ENCODE measurements around the gene SHOC2. TPM values are rescaled to one million over a fixed set of nuclear protein-coding genes. Genes with fewer than 3 reads are reported as not detected.

Gene SHOC2
- total and polyA plus RNA-seq, 2 experiments from 2014 or later = 23.3 to 33.3 TPM

- Mint-ChIP-seq H3K4me3 (peak overlapping the region; percentile 88), H3K4me1 (peaks cover 23% of the 10 kb centered on the region; the same call in 2 of the 3 replicates), H3K27me3 (ENCODE audit: insufficient read depth, low read depth, poor library complexity) (peaks cover 9% of the 10 kb centered on the region), H3K36me3 (ENCODE audit: low read depth) (0 out of 3 replicates have a peak, but pooled peaks cover 4% of the 10 kb centered on the region), H3K9me3 (no peaks in the 10 kb centered on the region), H3K27ac (peak overlapping the region; percentile 96)
- H3K36me3 ChIP-seq (ENCODE audit: insufficient read depth) = no peaks in the 10 kb centered on the region
- peaks cover 38% of the 10 kb centered on the region for H3K79me2 ChIP-seq (replicated peaks; ENCODE audit: insufficient read depth)
- no peaks in the 10 kb centered on the region for H3K9me2 ChIP-seq (ENCODE audit: insufficient read depth)
- ATAC-seq = no peak
- peak overlapping the region; percentile 95 for H3K27ac ChIP-seq (ENCODE audit: low read depth)
- peak overlapping the region; percentile 65 for H3K4me3 ChIP-seq
- H3K4me1 ChIP-seq (ENCODE audit: insufficient read depth) = peaks cover 16% of the 10 kb centered on the region
- no peaks in the 10 kb centered on the region for H3K27me3 ChIP-seq (ENCODE audit: insufficient read depth)
- TF ChIP-seq POLR2AphosphoS5 (IDR thresholded peaks at IDR 0.05; ENCODE audit: low read depth) = no peak
- no peak for TF ChIP-seq EZH2phosphoT487 (IDR thresholded peaks at IDR 0.05; ENCODE audit: unreplicated experiment)
- TF ChIP-seq NANOG (IDR thresholded peaks at IDR 0.05; ENCODE audit: borderline replicate concordance) = no peak
- no peak for TF ChIP-seq STAT1 (IDR thresholded peaks at IDR 0.05; ENCODE audit: unreplicated experiment)
- TF ChIP-seq CREB1 (CRISPR knock-in tag; IDR thresholded peaks at IDR 0.05; ENCODE audit: low read depth) = no peak
- no peak for TF ChIP-seq ZNF331 (CRISPR knock-in tag; IDR thresholded peaks at IDR 0.05; ENCODE audit: low read depth)
- no peak for TF ChIP-seq REST (IDR thresholded peaks at IDR 0.05; ENCODE audit: unreplicated experiment)
- no peak for TF ChIP-seq ZNF114 (CRISPR knock-in tag; IDR thresholded peaks at IDR 0.05)
- no peak; the same call in 1 of the 2 replicates for TF ChIP-seq ETS1 (IDR thresholded peaks at IDR 0.05)
- no peak for TF ChIP-seq EZH2 (IDR thresholded peaks at IDR 0.05; ENCODE audit: low read depth, unreplicated experiment)
- TF ChIP-seq, protein P1, sequence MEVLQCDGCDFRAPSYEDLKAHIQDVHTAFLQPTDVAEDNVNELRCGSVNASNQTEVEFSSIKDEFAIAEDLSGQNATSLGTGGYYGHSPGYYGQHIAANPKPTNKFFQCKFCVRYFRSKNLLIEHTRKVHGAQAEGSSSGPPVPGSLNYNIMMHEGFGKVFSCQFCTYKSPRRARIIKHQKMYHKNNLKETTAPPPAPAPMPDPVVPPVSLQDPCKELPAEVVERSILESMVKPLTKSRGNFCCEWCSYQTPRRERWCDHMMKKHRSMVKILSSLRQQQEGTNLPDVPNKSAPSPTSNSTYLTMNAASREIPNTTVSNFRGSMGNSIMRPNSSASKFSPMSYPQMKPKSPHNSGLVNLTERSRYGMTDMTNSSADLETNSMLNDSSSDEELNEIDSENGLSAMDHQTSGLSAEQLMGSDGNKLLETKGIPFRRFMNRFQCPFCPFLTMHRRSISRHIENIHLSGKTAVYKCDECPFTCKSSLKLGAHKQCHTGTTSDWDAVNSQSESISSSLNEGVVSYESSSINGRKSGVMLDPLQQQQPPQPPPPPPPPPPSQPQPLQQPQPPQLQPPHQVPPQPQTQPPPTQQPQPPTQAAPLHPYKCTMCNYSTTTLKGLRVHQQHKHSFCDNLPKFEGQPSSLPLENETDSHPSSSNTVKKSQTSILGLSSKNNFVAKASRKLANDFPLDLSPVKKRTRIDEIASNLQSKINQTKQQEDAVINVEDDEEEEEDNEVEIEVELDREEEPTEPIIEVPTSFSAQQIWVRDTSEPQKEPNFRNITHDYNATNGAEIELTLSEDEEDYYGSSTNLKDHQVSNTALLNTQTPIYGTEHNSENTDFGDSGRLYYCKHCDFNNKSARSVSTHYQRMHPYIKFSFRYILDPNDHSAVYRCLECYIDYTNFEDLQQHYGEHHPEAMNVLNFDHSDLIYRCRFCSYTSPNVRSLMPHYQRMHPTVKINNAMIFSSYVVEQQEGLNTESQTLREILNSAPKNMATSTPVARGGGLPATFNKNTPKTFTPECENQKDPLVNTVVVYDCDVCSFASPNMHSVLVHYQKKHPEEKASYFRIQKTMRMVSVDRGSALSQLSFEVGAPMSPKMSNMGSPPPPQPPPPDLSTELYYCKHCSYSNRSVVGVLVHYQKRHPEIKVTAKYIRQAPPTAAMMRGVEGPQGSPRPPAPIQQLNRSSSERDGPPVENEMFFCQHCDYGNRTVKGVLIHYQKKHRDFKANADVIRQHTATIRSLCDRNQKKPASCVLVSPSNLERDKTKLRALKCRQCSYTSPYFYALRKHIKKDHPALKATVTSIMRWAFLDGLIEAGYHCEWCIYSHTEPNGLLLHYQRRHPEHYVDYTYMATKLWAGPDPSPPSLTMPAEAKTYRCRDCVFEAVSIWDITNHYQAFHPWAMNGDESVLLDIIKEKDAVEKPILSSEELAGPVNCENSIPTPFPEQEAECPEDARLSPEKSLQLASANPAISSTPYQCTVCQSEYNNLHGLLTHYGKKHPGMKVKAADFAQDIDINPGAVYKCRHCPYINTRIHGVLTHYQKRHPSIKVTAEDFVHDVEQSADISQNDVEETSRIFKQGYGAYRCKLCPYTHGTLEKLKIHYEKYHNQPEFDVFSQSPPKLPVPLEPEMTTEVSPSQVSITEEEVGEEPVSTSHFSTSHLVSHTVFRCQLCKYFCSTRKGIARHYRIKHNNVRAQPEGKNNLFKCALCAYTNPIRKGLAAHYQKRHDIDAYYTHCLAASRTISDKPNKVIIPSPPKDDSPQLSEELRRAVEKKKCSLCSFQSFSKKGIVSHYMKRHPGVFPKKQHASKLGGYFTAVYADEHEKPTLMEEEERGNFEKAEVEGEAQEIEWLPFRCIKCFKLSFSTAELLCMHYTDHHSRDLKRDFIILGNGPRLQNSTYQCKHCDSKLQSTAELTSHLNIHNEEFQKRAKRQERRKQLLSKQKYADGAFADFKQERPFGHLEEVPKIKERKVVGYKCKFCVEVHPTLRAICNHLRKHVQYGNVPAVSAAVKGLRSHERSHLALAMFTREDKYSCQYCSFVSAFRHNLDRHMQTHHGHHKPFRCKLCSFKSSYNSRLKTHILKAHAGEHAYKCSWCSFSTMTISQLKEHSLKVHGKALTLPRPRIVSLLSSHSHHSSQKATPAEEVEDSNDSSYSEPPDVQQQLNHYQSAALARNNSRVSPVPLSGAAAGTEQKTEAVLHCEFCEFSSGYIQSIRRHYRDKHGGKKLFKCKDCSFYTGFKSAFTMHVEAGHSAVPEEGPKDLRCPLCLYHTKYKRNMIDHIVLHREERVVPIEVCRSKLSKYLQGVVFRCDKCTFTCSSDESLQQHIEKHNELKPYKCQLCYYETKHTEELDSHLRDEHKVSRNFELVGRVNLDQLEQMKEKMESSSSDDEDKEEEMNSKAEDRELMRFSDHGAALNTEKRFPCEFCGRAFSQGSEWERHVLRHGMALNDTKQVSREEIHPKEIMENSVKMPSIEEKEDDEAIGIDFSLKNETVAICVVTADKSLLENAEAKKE (CRISPR knock-in tag; IDR thresholded peaks at IDR 0.05) = no peak
- no peak for TF ChIP-seq CTCF (conservative IDR thresholded peaks at IDR 0.05; ENCODE audit: low read depth in 2 of 2)
- TF ChIP-seq JUNB (IDR thresholded peaks at IDR 0.05; ENCODE audit: unreplicated experiment) = no peak
- no peaks in the 10 kb centered on the region for H3F3A ChIP-seq (replicated peaks; ENCODE audit: low read depth)
- 0 out of 2 replicates have a peak, but pooled peaks cover 4% of the 10 kb centered on the region for H4K20me1 ChIP-seq (replicated peaks; ENCODE audit: insufficient read depth)
- peak overlapping the region; percentile 48; the same call in 1 of the 2 replicates for H2AFZ ChIP-seq
- H3K4me2 ChIP-seq = peak overlapping the region; percentile 83
- DNase-seq (ENCODE audit: low spot score) = peak; percentile 99
Measured at GRCh38 chr10:110918269-110918642, 1.1 kb upstream of the SHOC2 start.
